Measurements from ENCODE around the gene OR6B1. TPM values are rescaled to one million over a fixed set of nuclear protein-coding genes. Genes with fewer than 3 reads are reported as not detected.

Gene OR6B1
- not detected for total RNA-seq
- under 1 TPM in 1 of 3 donors, not detected in 2; under 0.01 TPM for polyA plus RNA-seq
- long read RNA-seq, donor 1: 0 reads
- long read RNA-seq, donor 2: 0 reads
- long read RNA-seq, donor 3: 0 reads
- long read RNA-seq, donor 4: 0 reads
- long read RNA-seq, donor 5: 0 reads
- long read RNA-seq, donor 6: 0 reads
- long read RNA-seq, donor 7: 0 reads
- long read RNA-seq, donor 8: 0 reads
- long read RNA-seq, donor 9: 0 reads
- long read RNA-seq, donor 10: 0 reads

DNA sequence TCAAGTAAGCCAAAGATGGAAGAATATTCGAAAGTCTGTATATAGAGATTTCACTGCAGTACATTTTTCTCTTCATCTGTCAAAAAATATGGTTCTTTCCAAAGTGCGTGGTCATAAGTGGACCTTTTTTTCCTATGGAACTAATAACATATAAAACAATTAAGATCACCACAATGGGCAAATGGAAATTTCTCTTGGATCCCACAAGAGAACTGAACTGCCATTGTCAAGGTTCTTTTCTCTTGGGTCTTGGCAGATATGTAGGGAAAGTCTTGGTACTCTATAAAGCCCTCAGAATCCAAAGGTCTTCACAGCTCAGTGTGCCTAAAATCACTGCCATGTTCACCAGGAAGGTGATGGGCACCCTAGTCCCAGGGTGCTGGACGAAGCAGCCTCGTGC lies at the start of gene OR6B1:
Gene OR6B1, plus strand, starts transcription at position 301 of the 400 bp plus-strand sequence. CDS start 3,677 bp downstream, outside the sequence.
- intact Hi-C loops (cut with DNase I): no loop called here
- no peak within 1 kb of the TSS for H3K27ac ChIP-seq
- H3K4me3 ChIP-seq: no peak within 1 kb of the TSS
- no peaks in the 10 kb centered on the region for H3K4me1 ChIP-seq (replicated peaks in 1 of 2)
- H3K27me3 ChIP-seq: no peaks in the 10 kb centered on the region
- no peaks in the 10 kb centered on the region for H3K9me3 ChIP-seq (replicated peaks in 1 of 3)
- H3K36me3 ChIP-seq (replicated peaks in 1 of 2): no peaks in the 10 kb centered on the region
- TF ChIP-seq POLR2A (IDR thresholded peaks at IDR 0.05): no peak
- TF ChIP-seq, protein P1, sequence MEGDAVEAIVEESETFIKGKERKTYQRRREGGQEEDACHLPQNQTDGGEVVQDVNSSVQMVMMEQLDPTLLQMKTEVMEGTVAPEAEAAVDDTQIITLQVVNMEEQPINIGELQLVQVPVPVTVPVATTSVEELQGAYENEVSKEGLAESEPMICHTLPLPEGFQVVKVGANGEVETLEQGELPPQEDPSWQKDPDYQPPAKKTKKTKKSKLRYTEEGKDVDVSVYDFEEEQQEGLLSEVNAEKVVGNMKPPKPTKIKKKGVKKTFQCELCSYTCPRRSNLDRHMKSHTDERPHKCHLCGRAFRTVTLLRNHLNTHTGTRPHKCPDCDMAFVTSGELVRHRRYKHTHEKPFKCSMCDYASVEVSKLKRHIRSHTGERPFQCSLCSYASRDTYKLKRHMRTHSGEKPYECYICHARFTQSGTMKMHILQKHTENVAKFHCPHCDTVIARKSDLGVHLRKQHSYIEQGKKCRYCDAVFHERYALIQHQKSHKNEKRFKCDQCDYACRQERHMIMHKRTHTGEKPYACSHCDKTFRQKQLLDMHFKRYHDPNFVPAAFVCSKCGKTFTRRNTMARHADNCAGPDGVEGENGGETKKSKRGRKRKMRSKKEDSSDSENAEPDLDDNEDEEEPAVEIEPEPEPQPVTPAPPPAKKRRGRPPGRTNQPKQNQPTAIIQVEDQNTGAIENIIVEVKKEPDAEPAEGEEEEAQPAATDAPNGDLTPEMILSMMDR (IDR thresholded peaks at IDR 0.05): no peak
- WGBS, 4 donors: 88 to 92% (median 91%) methylated on average over 4 of the region's 4 CpGs
- DNase-seq: no peak

DNA sequence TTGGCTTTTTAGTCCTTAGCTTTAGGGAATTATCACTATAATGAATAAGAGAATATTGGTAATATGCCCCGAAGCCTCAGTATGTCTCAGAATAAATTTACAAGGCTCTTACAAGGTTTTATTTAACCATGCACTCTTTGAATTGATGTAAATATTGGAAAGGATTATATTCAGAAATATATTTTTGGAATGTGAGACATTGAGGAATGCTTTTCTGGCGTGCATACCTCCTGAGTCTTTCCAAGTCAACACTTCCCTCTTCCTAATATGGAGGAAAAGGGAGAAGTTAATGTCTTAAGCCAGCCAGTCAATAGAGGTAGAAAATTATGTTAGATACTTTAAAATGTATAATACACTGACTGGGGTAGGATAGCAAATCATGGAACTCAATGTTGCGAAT lies 46.7 kb upstream of the OR6B1 start:
- Histone ChIP-seq H3K27ac (no peak overlapping the region), H3K9me3 (replicated peaks in 1 of 3) (no peaks in the 10 kb centered on the region), H3K4me1 (replicated peaks in 1 of 2) (no peaks in the 10 kb centered on the region), H3K36me3 (replicated peaks in 1 of 2) (no peaks in the 10 kb centered on the region), H3K4me3 (no peak overlapping the region), H3K27me3 (no peaks in the 10 kb centered on the region)
- 81 to 93% (median 86%) methylated on average over 3 of the region's 3 CpGs for WGBS, 4 donors
- no peak for DNase-seq
- intact Hi-C loops (cut with DNase I): no loop called here
- TF ChIP-seq, protein P1 (IDR thresholded peaks at IDR 0.05): no peak
- no peak for TF ChIP-seq POLR2A (IDR thresholded peaks at IDR 0.05)

DNA sequence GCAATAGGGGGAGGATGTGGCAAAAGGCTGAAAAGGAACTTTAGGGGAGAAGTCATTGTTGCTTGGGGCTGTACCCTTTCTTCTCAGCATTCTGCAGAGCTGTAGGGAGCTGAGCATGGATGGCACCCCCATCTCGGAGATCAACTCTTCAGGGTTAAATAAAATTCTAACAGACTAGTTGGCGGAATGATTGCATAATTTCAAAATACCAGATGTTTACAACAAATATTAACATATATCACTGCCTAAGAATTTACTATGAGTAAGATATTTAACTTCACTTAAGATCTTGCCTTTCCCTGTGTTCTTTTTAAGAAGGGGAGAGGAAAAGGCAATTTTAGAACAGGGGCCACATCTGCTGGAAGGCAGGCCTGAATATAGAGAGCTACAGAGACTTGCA lies 46.0 kb upstream of the OR6B1 start:
- no peaks in the 10 kb centered on the region for H3K9me3 ChIP-seq (replicated peaks in 1 of 3)
- no peaks in the 10 kb centered on the region for H3K36me3 ChIP-seq (replicated peaks in 1 of 2)
- intact Hi-C loops (cut with DNase I): no loop called here
- no peak for DNase-seq
- TF ChIP-seq POLR2A (IDR thresholded peaks at IDR 0.05): no peak
- TF ChIP-seq, protein P1 (IDR thresholded peaks at IDR 0.05): no peak
- H3K4me1 ChIP-seq (replicated peaks in 1 of 2): no peaks in the 10 kb centered on the region
- H3K27ac ChIP-seq: no peak overlapping the region
- 64 to 90% (median 85%) methylated on average over 2 of the region's 2 CpGs for WGBS, 4 donors
- H3K27me3 ChIP-seq: no peaks in the 10 kb centered on the region
- no peak overlapping the region for H3K4me3 ChIP-seq

DNA sequence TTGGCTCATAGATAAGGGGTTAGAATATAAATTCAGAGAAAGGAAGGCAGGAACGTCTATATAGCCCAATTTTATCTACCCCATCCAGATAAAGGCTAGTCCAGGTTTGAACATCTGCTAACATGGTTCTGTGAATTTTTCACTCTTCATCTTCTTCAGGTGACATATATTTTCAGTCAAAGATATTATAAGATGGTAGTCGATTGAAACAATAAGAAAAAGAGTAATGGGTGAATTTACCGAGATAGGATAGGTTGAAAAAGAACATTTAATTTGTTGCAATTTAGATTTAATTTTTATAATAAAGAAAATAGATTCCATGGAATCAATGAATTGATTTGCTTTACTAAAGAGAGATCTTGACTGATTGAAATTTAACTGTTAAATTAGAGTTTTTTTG lies 45.6 kb upstream of the OR6B1 start, which contains the start of gene OR2F1:
Gene OR2F1, plus strand, starts transcription at position 301 of the 400 bp plus-strand sequence. CDS start 5,127 bp downstream, outside the sequence.
- no peaks in the 10 kb centered on the region for H3K27me3 ChIP-seq
- H3K36me3 ChIP-seq (replicated peaks in 1 of 2): no peaks in the 10 kb centered on the region
- H3K4me3 ChIP-seq: no peak within 1 kb of the TSS
- no peaks in the 10 kb centered on the region for H3K9me3 ChIP-seq (replicated peaks in 1 of 3)
- intact Hi-C loops (cut with DNase I): no loop called here
- H3K27ac ChIP-seq: no peak within 1 kb of the TSS
- TF ChIP-seq, protein P1 (IDR thresholded peaks at IDR 0.05): no peak
- TF ChIP-seq POLR2A (IDR thresholded peaks at IDR 0.05): no peak
- DNase-seq: no peak
- 74 to 85% (median 83%) methylated on average over 3 of the region's 3 CpGs for WGBS, 4 donors
- no peaks in the 10 kb centered on the region for H3K4me1 ChIP-seq (replicated peaks in 1 of 2)
